ENCODE data around the gene CYP27C1.

CYP27C1 gene

GRCh38 chr2:127205218-127206125, 14.6 kb downstream of the CYP27C1 start:
- DNase-seq (ENCODE audit: extremely low read depth, insufficient read length) = no peak
- Histone ChIP-seq H3K4me3 (replicated peaks; ENCODE audit: low read depth, low read length) (no peak overlapping the region), H3K27me3 (replicated peaks; ENCODE audit: control insufficient read depth, insufficient read depth, low read length) (no peaks in the 10 kb centered on the region; the same call in 1 of the 2 replicates), H3K36me3 (ENCODE audit: control insufficient read depth, insufficient read depth, low read length) (no peaks in the 10 kb centered on the region)
- no peak for TF ChIP-seq CTCF (IDR thresholded peaks at IDR 0.05; ENCODE audit: insufficient read depth, low read length, poor library complexity, severe bottlenecking)

GRCh38 chr2:127201452-127201851, 18.6 kb downstream of the CYP27C1 start:
- Histone ChIP-seq H3K27me3 (replicated peaks; ENCODE audit: control insufficient read depth, insufficient read depth, low read length) (no peaks in the 10 kb centered on the region; the same call in 1 of the 2 replicates), H3K36me3 (ENCODE audit: control insufficient read depth, insufficient read depth, low read length) (no peaks in the 10 kb centered on the region), H3K4me3 (replicated peaks; ENCODE audit: low read depth, low read length) (no peak overlapping the region)
- no peak for TF ChIP-seq CTCF (IDR thresholded peaks at IDR 0.05; ENCODE audit: insufficient read depth, low read length, poor library complexity, severe bottlenecking)
- no peak for DNase-seq (ENCODE audit: extremely low read depth, insufficient read length)

- Histone ChIP-seq H3K4me3 (replicated peaks; ENCODE audit: low read depth, low read length) (no peak overlapping the region), H3K36me3 (ENCODE audit: control insufficient read depth, insufficient read depth, low read length) (no peaks in the 10 kb centered on the region), H3K27me3 (replicated peaks; ENCODE audit: control insufficient read depth, insufficient read depth, low read length) (no peaks in the 10 kb centered on the region; the same call in 1 of the 2 replicates)
- TF ChIP-seq CTCF (IDR thresholded peaks at IDR 0.05; ENCODE audit: insufficient read depth, low read length, poor library complexity, severe bottlenecking) = no peak
- no peak for DNase-seq (ENCODE audit: extremely low read depth, insufficient read length)
Measured at GRCh38 chr2:127200962-127201361, 19.1 kb downstream of the CYP27C1 start.

- no peaks in the 10 kb centered on the region; the same call in 1 of the 2 replicates for H3K27me3 ChIP-seq (replicated peaks; ENCODE audit: control insufficient read depth, insufficient read depth, low read length)
- no peaks in the 10 kb centered on the region for H3K36me3 ChIP-seq (ENCODE audit: control insufficient read depth, insufficient read depth, low read length)
- no peak for DNase-seq (ENCODE audit: extremely low read depth, insufficient read length)
- no peak for TF ChIP-seq CTCF (IDR thresholded peaks at IDR 0.05; ENCODE audit: insufficient read depth, low read length, poor library complexity, severe bottlenecking)
- H3K4me3 ChIP-seq (replicated peaks; ENCODE audit: low read depth, low read length) = no peak overlapping the region
Measured at GRCh38 chr2:127199223-127199622, 20.9 kb downstream of the CYP27C1 start.

GRCh38 chr2:127197475-127198385, 22.4 kb downstream of the CYP27C1 start:
- no peaks in the 10 kb centered on the region for H3K27me3 ChIP-seq (replicated peaks; ENCODE audit: control insufficient read depth, insufficient read depth, low read length)
- peak overlapping the region; percentile 39 for H3K4me3 ChIP-seq (replicated peaks; ENCODE audit: low read depth, low read length)
- DNase-seq (ENCODE audit: extremely low read depth, insufficient read length) = peak; percentile 35
- no peaks in the 10 kb centered on the region for H3K36me3 ChIP-seq (ENCODE audit: control insufficient read depth, insufficient read depth, low read length)
- peak; percentile 79 for TF ChIP-seq CTCF (IDR thresholded peaks at IDR 0.05; ENCODE audit: insufficient read depth, low read length, poor library complexity, severe bottlenecking)
